Astrocyte (in vitro differentiated cells and primary cell): ENCODE measurements around the gene IQGAP1. TPM values are rescaled to one million over a fixed set of nuclear protein-coding genes. Genes with fewer than 3 reads are reported as not detected.

Experiments
- DNase-seq: peaks from one replicate; pipeline ENCODE4 v3.0.0-alpha.2; 2010; ENCODE audit warnings: low read depth
- FAIRE-seq: peaks from 2 replicates; lab custom pipeline; 2011; peaks lifted over from hg19 to GRCh38; lab: Jason Lieb, UNC
- H2AFZ ChIP-seq: 2 replicates; pipeline ENCODE4 v1.6.0; 2012; ENCODE audit warnings: low read depth, low read length, inconsistent platforms
- H3K27ac ChIP-seq: 2 replicates; pipeline ENCODE4 v1.5.1; 2011; ENCODE audit warnings: low read depth, low read length, inconsistent platforms
- H3K27me3 ChIP-seq: 2 replicates; pipeline ENCODE4 v1.6.0; 2011; ENCODE audit warnings: low read length, inconsistent platforms; ENCODE audit not compliant: insufficient read depth
- H3K36me3 ChIP-seq: 2 replicates; pipeline ENCODE4 v1.5.1; 2011; ENCODE audit warnings: low read length, inconsistent platforms; ENCODE audit not compliant: insufficient read depth
- H3K4me1 ChIP-seq: 2 replicates; pipeline ENCODE4 v1.5.1; 2011; ENCODE audit warnings: low read length, inconsistent platforms; ENCODE audit not compliant: insufficient read depth
- H3K4me2 ChIP-seq: 2 replicates; pipeline ENCODE4 v1.6.0; 2012; ENCODE audit warnings: low read length, inconsistent platforms
- H3K4me3 ChIP-seq: 2 replicates; pipeline ENCODE4 v1.5.1; 2011; ENCODE audit warnings: low read depth, mild to moderate bottlenecking, low read length, inconsistent platforms; ENCODE audit not compliant: insufficient read depth
- H3K79me2 ChIP-seq: 2 replicates; pipeline ENCODE4 v1.6.0; 2012; ENCODE audit warnings: mild to moderate bottlenecking, low read length, inconsistent platforms; ENCODE audit not compliant: insufficient read depth
- H3K9ac ChIP-seq: 2 replicates; pipeline ENCODE4 v1.6.0; 2012; ENCODE audit warnings: mild to moderate bottlenecking, low read length, inconsistent platforms
- H3K9me3 ChIP-seq: 2 replicates; pipeline ENCODE4 v1.5.1; 2012; ENCODE audit warnings: low read depth, mild to moderate bottlenecking, low read length, inconsistent platforms; ENCODE audit not compliant: insufficient read depth
- H4K20me1 ChIP-seq: 2 replicates; pipeline ENCODE4 v1.6.0; 2012; ENCODE audit warnings: low read length, inconsistent platforms; ENCODE audit not compliant: insufficient read depth
- H3K27ac Mint-ChIP-seq: one replicate; pipeline ENCODE4 v1.8.0; 2021; ENCODE audit warnings: mild to moderate bottlenecking, mixed read lengths; ENCODE audit not compliant: unreplicated experiment
- H3K27me3 Mint-ChIP-seq: one replicate; pipeline ENCODE4 v1.8.0; 2021; ENCODE audit warnings: low read depth, mixed read lengths; ENCODE audit not compliant: unreplicated experiment
- H3K36me3 Mint-ChIP-seq: one replicate; pipeline ENCODE4 v1.8.0; 2021; ENCODE audit warnings: low read depth, mixed read lengths; ENCODE audit not compliant: unreplicated experiment
- H3K4me1 Mint-ChIP-seq: one replicate; pipeline ENCODE4 v1.8.0; 2021; ENCODE audit warnings: low read depth, mixed read lengths; ENCODE audit not compliant: unreplicated experiment
- H3K4me3 Mint-ChIP-seq: one replicate; pipeline ENCODE4 v1.8.0; 2021; ENCODE audit warnings: mild to moderate bottlenecking, moderate library complexity, mixed read lengths; ENCODE audit not compliant: unreplicated experiment
- H3K9me3 Mint-ChIP-seq: one replicate; pipeline ENCODE4 v1.8.0; 2021; ENCODE audit warnings: mild to moderate bottlenecking, mixed read lengths; ENCODE audit not compliant: unreplicated experiment
- EZH2 ChIP-seq: IDR thresholded peaks from 2 replicates; pipeline ENCODE4 v1.6.1; 2012; ENCODE audit warnings: mild to moderate bottlenecking, low read length, inconsistent platforms; ENCODE audit not compliant: insufficient read depth
- total RNA-seq: library from RNA; stranded (reverse); gene quantifications from 2 replicates; pipeline ENCODE4 v1.2.1, GENCODE V29; 2021
- TF ChIP-seq, protein P1 (sequence below): IDR thresholded peaks from 2 replicates; pipeline ENCODE4 v1.5.1; 2011; ENCODE audit warnings: low read depth, mild to moderate bottlenecking, inconsistent platforms, low read length, moderate library complexity; ENCODE audit not compliant: insufficient read depth

IQGAP1 gene
- total RNA-seq, 1 donor from 2014 or later, result 226 TPM

- Mint-ChIP-seq H3K27ac (no peak overlapping the region), H3K36me3 (no peaks in the 10 kb centered on the region), H3K9me3 (no peaks in the 10 kb centered on the region), H3K27me3 (peaks cover 2% of the 10 kb centered on the region), H3K4me3 (no peak overlapping the region), H3K4me1 (peaks cover 21% of the 10 kb centered on the region)
- FAIRE-seq (no peak), DNase-seq (peak; percentile 54)
- Histone ChIP-seq H3K4me1 (peaks cover 22% of the 10 kb centered on the region), H3K27ac (no peak overlapping the region), H2AFZ (no peak overlapping the region), H3K79me2 (no peaks in the 10 kb centered on the region), H3K4me2 (no peak overlapping the region), H3K4me3 (no peak overlapping the region), H3K36me3 (no peaks in the 10 kb centered on the region), H3K9ac (no peak overlapping the region), H3K9me3 (no peaks in the 10 kb centered on the region), H4K20me1 (no peaks in the 10 kb centered on the region), H3K27me3 (no peaks in the 10 kb centered on the region)
- TF ChIP-seq, protein P1, sequence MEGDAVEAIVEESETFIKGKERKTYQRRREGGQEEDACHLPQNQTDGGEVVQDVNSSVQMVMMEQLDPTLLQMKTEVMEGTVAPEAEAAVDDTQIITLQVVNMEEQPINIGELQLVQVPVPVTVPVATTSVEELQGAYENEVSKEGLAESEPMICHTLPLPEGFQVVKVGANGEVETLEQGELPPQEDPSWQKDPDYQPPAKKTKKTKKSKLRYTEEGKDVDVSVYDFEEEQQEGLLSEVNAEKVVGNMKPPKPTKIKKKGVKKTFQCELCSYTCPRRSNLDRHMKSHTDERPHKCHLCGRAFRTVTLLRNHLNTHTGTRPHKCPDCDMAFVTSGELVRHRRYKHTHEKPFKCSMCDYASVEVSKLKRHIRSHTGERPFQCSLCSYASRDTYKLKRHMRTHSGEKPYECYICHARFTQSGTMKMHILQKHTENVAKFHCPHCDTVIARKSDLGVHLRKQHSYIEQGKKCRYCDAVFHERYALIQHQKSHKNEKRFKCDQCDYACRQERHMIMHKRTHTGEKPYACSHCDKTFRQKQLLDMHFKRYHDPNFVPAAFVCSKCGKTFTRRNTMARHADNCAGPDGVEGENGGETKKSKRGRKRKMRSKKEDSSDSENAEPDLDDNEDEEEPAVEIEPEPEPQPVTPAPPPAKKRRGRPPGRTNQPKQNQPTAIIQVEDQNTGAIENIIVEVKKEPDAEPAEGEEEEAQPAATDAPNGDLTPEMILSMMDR, result no peak
- TF ChIP-seq EZH2, result no peak
Measured at GRCh38 chr15:90367576-90367975, 20.5 kb upstream of the IQGAP1 start.

GRCh38 chr15:90375071-90375470 is 13.0 kb upstream of the IQGAP1 start:
- Mint-ChIP-seq H3K9me3 (peaks cover 5% of the 10 kb centered on the region), H3K27me3 (no peaks in the 10 kb centered on the region), H3K4me3 (no peak overlapping the region), H3K4me1 (peaks cover 2% of the 10 kb centered on the region), H3K27ac (no peak overlapping the region), H3K36me3 (peaks cover 2% of the 10 kb centered on the region)
- TF ChIP-seq, protein P1, result no peak
- TF ChIP-seq EZH2, result no peak
- Histone ChIP-seq H3K9me3 (peaks cover 5% of the 10 kb centered on the region), H2AFZ (no peak overlapping the region), H3K36me3 (no peaks in the 10 kb centered on the region), H3K4me2 (no peak overlapping the region), H3K9ac (no peak overlapping the region), H3K4me1 (no peaks in the 10 kb centered on the region), H3K79me2 (no peaks in the 10 kb centered on the region), H3K4me3 (no peak overlapping the region), H3K27me3 (no peaks in the 10 kb centered on the region), H4K20me1 (no peaks in the 10 kb centered on the region), H3K27ac (no peak overlapping the region)
- no peak for DNase-seq
- no peak for FAIRE-seq

GRCh38 chr15:90376789-90377188 is 11.3 kb upstream of the IQGAP1 start:
- Histone ChIP-seq H3K27ac (no peak overlapping the region), H3K79me2 (no peaks in the 10 kb centered on the region), H3K4me1 (no peaks in the 10 kb centered on the region), H3K4me2 (no peak overlapping the region), H2AFZ (no peak overlapping the region), H3K27me3 (no peaks in the 10 kb centered on the region), H4K20me1 (no peaks in the 10 kb centered on the region), H3K36me3 (no peaks in the 10 kb centered on the region), H3K9me3 (peaks cover 5% of the 10 kb centered on the region), H3K4me3 (no peak overlapping the region), H3K9ac (no peak overlapping the region)
- Mint-ChIP-seq H3K4me1 (peaks cover 2% of the 10 kb centered on the region), H3K36me3 (peaks cover 4% of the 10 kb centered on the region), H3K27ac (no peak overlapping the region), H3K27me3 (no peaks in the 10 kb centered on the region), H3K4me3 (no peak overlapping the region), H3K9me3 (peaks cover 5% of the 10 kb centered on the region)
- TF ChIP-seq EZH2, result no peak
- TF ChIP-seq, protein P1, result no peak
- no peak for FAIRE-seq
- DNase-seq, result no peak
